ENCODE data around the gene UBE2L3. TPM values are rescaled to one million over a fixed set of nuclear protein-coding genes. Genes with fewer than 3 reads are reported as not detected.

UBE2L3 gene
- total and polyA plus RNA-seq, 2 of the 13 experiments (the other 11 are each of a cell fraction or from before 2014, with no cell fraction given) = 30.2 to 58.1 TPM

DNA sequence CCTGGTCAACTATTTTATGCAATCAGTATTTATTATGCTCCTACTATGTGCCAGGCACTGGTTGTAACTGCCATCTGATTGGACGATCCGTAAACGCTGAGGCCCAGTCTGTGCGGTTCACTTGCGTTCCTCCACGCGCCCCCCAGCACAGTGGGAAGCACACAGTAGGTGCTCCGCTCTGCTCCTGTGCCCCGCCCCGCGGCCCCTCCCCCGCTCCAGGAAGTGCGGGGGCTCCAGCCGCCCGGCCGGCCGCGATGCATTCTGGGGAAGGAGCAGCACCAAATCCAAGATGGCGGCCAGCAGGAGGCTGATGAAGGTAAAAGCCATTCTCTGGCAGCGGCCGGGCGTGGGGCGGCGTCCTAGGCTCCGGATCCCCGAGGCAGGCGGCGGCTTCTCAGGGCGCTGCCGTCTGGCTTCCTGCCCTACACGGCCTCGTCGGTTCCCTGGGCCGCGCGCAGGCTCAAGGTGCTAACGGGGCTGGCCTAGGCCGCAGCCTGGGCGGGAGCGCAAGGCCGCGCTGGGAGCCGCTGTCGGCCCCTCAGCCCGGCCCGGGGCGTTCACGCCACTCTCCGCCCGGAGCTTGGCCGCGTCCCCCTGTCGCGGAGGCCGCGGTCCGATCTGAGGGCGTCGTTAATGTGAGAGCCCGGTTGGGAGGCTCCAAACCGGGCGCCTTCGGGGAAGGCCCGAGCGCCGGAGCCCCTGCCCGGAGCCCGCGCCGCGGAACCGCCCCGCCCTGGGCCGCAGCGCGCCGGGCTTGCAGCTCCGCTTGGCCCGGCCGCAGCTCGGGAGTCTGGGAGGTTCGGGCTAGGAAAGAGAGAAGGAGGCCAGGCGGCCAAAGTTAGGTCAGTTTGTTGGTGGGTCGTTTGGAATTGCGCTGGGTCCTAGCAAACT is at the start of gene UBE2L3 (continued):
- TF ChIP-seq HNRNPK (IDR thresholded peaks at IDR 0.05; ENCODE audit: low read depth, low read length, poor library complexity, severe bottlenecking) (peak; percentile 57), ZNF230 (CRISPR knock-in tag; IDR thresholded peaks at IDR 0.05) (no peak; the same call in 1 of the 2 replicates), ZNF616 (CRISPR knock-in tag; IDR thresholded peaks at IDR 0.05; ENCODE audit: low read depth) (0 out of 2 replicates have a peak, but pooled peaks have one; percentile 69), NKX3-1 (CRISPR knock-in tag; IDR thresholded peaks at IDR 0.05) (peak; percentile 73; the same call in 1 of the 2 replicates), HOXA5 (CRISPR knock-in tag; IDR thresholded peaks at IDR 0.05) (peak; percentile 88), ZNF44 (CRISPR knock-in tag; IDR thresholded peaks at IDR 0.05) (0 out of 2 replicates have a peak, but pooled peaks have one; percentile 78), NFKB2 (CRISPR knock-in tag; IDR thresholded peaks at IDR 0.05; ENCODE audit: borderline replicate concordance) (peak; percentile 74; the same call in 1 of the 2 replicates), HES4 (CRISPR knock-in tag; IDR thresholded peaks at IDR 0.05; ENCODE audit: borderline replicate concordance) (peak; percentile 97), ZNF343 (CRISPR knock-in tag; IDR thresholded peaks at IDR 0.05) (peak; percentile 90), MXI1 (IDR thresholded peaks at IDR 0.05; ENCODE audit: borderline replicate concordance, low read depth, low read length) (peak; percentile 49; the same call in 2 of the 3 replicates), NR2C2 (CRISPR knock-in tag; IDR thresholded peaks at IDR 0.05; ENCODE audit: borderline replicate concordance) (peak; percentile 49), ZNF749 (CRISPR knock-in tag; IDR thresholded peaks at IDR 0.05; ENCODE audit: borderline replicate concordance) (peak; percentile 77; the same call in 1 of the 2 replicates), ZFP36L1 (CRISPR knock-in tag; IDR thresholded peaks at IDR 0.05) (no peak; the same call in 1 of the 2 replicates), ZNF446 (CRISPR knock-in tag; IDR thresholded peaks at IDR 0.05) (peak; percentile 82; the same call in 1 of the 2 replicates), NCOA5 (CRISPR knock-in tag; IDR thresholded peaks at IDR 0.05) (no peak), FOSL2 (CRISPR knock-in tag; IDR thresholded peaks at IDR 0.05) (peak; percentile 27; the same call in 1 of the 2 replicates), ZSCAN31 (CRISPR knock-in tag; IDR thresholded peaks at IDR 0.05; ENCODE audit: low read depth) (peak; percentile 92), MYC (CRISPR knock-in tag; IDR thresholded peaks at IDR 0.05; ENCODE audit: borderline replicate concordance) (peak; percentile 48; the same call in 1 of the 2 replicates), PITX1 (CRISPR knock-in tag; IDR thresholded peaks at IDR 0.05) (peak; percentile 21; the same call in 1 of the 2 replicates), ZNF598 (CRISPR knock-in tag; IDR thresholded peaks at IDR 0.05; ENCODE audit: borderline replicate concordance) (peak; percentile 34; the same call in 1 of the 2 replicates)
- TF ChIP-seq, protein P1, sequence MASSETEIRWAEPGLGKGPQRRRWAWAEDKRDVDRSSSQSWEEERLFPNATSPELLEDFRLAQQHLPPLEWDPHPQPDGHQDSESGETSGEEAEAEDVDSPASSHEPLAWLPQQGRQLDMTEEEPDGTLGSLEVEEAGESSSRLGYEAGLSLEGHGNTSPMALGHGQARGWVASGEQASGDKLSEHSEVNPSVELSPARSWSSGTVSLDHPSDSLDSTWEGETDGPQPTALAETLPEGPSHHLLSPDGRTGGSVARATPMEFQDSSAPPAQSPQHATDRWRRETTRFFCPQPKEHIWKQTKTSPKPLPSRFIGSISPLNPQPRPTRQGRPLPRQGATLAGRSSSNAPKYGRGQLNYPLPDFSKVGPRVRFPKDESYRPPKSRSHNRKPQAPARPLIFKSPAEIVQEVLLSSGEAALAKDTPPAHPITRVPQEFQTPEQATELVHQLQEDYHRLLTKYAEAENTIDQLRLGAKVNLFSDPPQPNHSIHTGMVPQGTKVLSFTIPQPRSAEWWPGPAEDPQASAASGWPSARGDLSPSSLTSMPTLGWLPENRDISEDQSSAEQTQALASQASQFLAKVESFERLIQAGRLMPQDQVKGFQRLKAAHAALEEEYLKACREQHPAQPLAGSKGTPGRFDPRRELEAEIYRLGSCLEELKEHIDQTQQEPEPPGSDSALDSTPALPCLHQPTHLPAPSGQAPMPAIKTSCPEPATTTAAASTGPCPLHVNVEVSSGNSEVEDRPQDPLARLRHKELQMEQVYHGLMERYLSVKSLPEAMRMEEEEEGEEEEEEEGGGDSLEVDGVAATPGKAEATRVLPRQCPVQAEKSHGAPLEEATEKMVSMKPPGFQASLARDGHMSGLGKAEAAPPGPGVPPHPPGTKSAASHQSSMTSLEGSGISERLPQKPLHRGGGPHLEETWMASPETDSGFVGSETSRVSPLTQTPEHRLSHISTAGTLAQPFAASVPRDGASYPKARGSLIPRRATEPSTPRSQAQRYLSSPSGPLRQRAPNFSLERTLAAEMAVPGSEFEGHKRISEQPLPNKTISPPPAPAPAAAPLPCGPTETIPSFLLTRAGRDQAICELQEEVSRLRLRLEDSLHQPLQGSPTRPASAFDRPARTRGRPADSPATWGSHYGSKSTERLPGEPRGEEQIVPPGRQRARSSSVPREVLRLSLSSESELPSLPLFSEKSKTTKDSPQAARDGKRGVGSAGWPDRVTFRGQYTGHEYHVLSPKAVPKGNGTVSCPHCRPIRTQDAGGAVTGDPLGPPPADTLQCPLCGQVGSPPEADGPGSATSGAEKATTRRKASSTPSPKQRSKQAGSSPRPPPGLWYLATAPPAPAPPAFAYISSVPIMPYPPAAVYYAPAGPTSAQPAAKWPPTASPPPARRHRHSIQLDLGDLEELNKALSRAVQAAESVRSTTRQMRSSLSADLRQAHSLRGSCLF (CRISPR knock-in tag; IDR thresholded peaks at IDR 0.05; ENCODE audit: borderline replicate concordance) = no peak
- TF ChIP-seq, protein P2, sequence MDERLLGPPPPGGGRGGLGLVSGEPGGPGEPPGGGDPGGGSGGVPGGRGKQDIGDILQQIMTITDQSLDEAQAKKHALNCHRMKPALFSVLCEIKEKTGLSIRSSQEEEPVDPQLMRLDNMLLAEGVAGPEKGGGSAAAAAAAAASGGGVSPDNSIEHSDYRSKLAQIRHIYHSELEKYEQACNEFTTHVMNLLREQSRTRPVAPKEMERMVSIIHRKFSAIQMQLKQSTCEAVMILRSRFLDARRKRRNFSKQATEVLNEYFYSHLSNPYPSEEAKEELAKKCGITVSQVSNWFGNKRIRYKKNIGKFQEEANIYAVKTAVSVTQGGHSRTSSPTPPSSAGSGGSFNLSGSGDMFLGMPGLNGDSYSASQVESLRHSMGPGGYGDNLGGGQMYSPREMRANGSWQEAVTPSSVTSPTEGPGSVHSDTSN (CRISPR knock-in tag; IDR thresholded peaks at IDR 0.05) = no peak
- TF ChIP-seq, protein P3, sequence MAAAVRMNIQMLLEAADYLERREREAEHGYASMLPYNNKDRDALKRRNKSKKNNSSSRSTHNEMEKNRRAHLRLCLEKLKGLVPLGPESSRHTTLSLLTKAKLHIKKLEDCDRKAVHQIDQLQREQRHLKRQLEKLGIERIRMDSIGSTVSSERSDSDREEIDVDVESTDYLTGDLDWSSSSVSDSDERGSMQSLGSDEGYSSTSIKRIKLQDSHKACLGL (CRISPR knock-in tag; IDR thresholded peaks at IDR 0.05) = peak; percentile 59; the same call in 1 of the 2 replicates
